SK-N-MC (cell line): ENCODE results near the gene SUSD2.

Experiments
- EZH2 ChIP-seq: fragments of 200-600 bp; sonication (generic); IDR thresholded peaks from one replicate; pipeline ENCODE4 v1.6.1; 2017; ENCODE audit warnings: antibody characterized with exemption
- FOXP2 ChIP-seq: optimal IDR thresholded peaks from 2 replicates; pipeline ENCODE3; 2011; ENCODE audit warnings: mild to moderate bottlenecking, moderate library complexity; ENCODE audit not compliant: insufficient read depth; ENCODE audit errors: extremely low read length, control extremely low read depth
- POLR2AphosphoS5 ChIP-seq: IDR thresholded peaks from 2 replicates; pipeline ENCODE4 v1.6.1; 2012; ENCODE audit warnings: mild to moderate bottlenecking, low read depth, low read length, borderline replicate concordance

- TF ChIP-seq POLR2AphosphoS5 (no peak), EZH2 (no peak), FOXP2 (no peak)
Observed at GRCh38 chr22:24165673-24166072, 15.6 kb upstream of the SUSD2 start.
